ENCODE results near the gene PABPN1. TPM values are rescaled to one million over a fixed set of nuclear protein-coding genes. Genes with fewer than 3 reads are reported as not detected.
A peak's percentile ranks its signal among the peaks of the same experiment; 100 is the strongest.

The PABPN1 gene
- polyA plus RNA-seq, 1 donor from 2014 or later: 431 TPM

GRCh38 chr14:23307146-23307530 lies 14.1 kb upstream of the PABPN1 start:
- Histone ChIP-seq H3K9me2 (ENCODE audit: insufficient read depth, low read length) (no peaks in the 10 kb centered on the region), H3K36me3 (ENCODE audit: insufficient read depth, low read length) (no peaks in the 10 kb centered on the region), H3F3A (ENCODE audit: insufficient read depth, low read length, poor library complexity, severe bottlenecking) (peaks cover 7% of the 10 kb centered on the region), H3K9me3 (ENCODE audit: low read length) (no peaks in the 10 kb centered on the region), H4K20me1 (ENCODE audit: insufficient read depth) (no peaks in the 10 kb centered on the region), H3K27ac (ENCODE audit: low read length) (peak overlapping the region; percentile 84), H3K4me3 (ENCODE audit: low read length) (peak overlapping the region; percentile 84), H3K4me2 (ENCODE audit: low read length) (peak overlapping the region; percentile 92), H3K27me3 (ENCODE audit: insufficient read depth, low read depth, low read length) (no peaks in the 10 kb centered on the region), H3K79me2 (replicated peaks; ENCODE audit: insufficient read depth, low read length) (peaks cover 25% of the 10 kb centered on the region), H3K9ac (ENCODE audit: low read length) (peak overlapping the region; percentile 96), H2AFZ (ENCODE audit: low read depth, low read length) (peak overlapping the region; percentile 88)
- TF ChIP-seq EZH2 (IDR thresholded peaks at IDR 0.05; ENCODE audit: borderline replicate concordance, insufficient read depth, low read length, poor library complexity, severe bottlenecking): no peak
- no peak for TF ChIP-seq POLR2AphosphoS5 (IDR thresholded peaks at IDR 0.05)
- TF ChIP-seq REST (IDR thresholded peaks at IDR 0.05; ENCODE audit: borderline replicate concordance): peak; percentile 5

GRCh38 chr14:23307687-23308644 lies 13.3 kb upstream of the PABPN1 start:
- Histone ChIP-seq H3K79me2 (replicated peaks; ENCODE audit: insufficient read depth, low read length) (peaks cover 25% of the 10 kb centered on the region), H3K36me3 (ENCODE audit: insufficient read depth, low read length) (no peaks in the 10 kb centered on the region), H3K9me3 (ENCODE audit: low read length) (no peaks in the 10 kb centered on the region), H4K20me1 (ENCODE audit: insufficient read depth) (no peaks in the 10 kb centered on the region), H3K9me2 (ENCODE audit: insufficient read depth, low read length) (no peaks in the 10 kb centered on the region), H3F3A (ENCODE audit: insufficient read depth, low read length, poor library complexity, severe bottlenecking) (peaks cover 3% of the 10 kb centered on the region), H3K9ac (ENCODE audit: low read length) (peak overlapping the region; percentile 96), H3K4me3 (ENCODE audit: low read length) (peak overlapping the region; percentile 84), H3K27me3 (ENCODE audit: insufficient read depth, low read depth, low read length) (no peaks in the 10 kb centered on the region), H3K4me2 (ENCODE audit: low read length) (peak overlapping the region; percentile 92), H2AFZ (ENCODE audit: low read depth, low read length) (no peak overlapping the region), H3K27ac (ENCODE audit: low read length) (peak overlapping the region; percentile 84)
- TF ChIP-seq EZH2 (IDR thresholded peaks at IDR 0.05; ENCODE audit: borderline replicate concordance, insufficient read depth, low read length, poor library complexity, severe bottlenecking): no peak
- no peak for TF ChIP-seq POLR2AphosphoS5 (IDR thresholded peaks at IDR 0.05)
- TF ChIP-seq MXI1 (conservative IDR thresholded peaks at IDR 0.05; ENCODE audit: poor library complexity, severe bottlenecking): no peak
- no peak for TF ChIP-seq CTCF (IDR thresholded peaks at IDR 0.05; ENCODE audit: poor library complexity, severe bottlenecking)
- no peak for TF ChIP-seq SMC3 (conservative IDR thresholded peaks at IDR 0.05; ENCODE audit: poor library complexity)
- no peak for TF ChIP-seq TAF1 (IDR thresholded peaks at IDR 0.05; ENCODE audit: low read depth)

Data from neural cell (in vitro differentiated cells).